HG03045 (cell line): Measurements from ENCODE around the gene IFT88.

Experiments used
- ATAC-seq: cut with Tn5 transposase; IDR thresholded peaks from one replicate; pipeline ENCODE4 v1.9.1; 2021; ENCODE audit warnings: mild to moderate bottlenecking, moderate library complexity; ENCODE audit not compliant: unreplicated experiment

Gene IFT88

GRCh38 chr13:20714161-20714560 lies 147.2 kb downstream of the IFT88 start:
- ATAC-seq = no peak

GRCh38 chr13:20714563-20715329 lies 147.8 kb downstream of the IFT88 start:
- no peak for ATAC-seq

GRCh38 chr13:20715330-20715712 lies 148.4 kb downstream of the IFT88 start:
- ATAC-seq = no peak

- ATAC-seq = no peak
Measured at GRCh38 chr13:20716951-20717350, 150.0 kb downstream of the IFT88 start.

GRCh38 chr13:20717581-20718542 lies 150.9 kb downstream of the IFT88 start:
- no peak for ATAC-seq

GRCh38 chr13:20718958-20719566 lies 152.1 kb downstream of the IFT88 start:
- ATAC-seq = no peak

- ATAC-seq = no peak
Measured at GRCh38 chr13:20719783-20720182, 152.8 kb downstream of the IFT88 start.

- no peak for ATAC-seq
Measured at GRCh38 chr13:20720499-20720898, 153.5 kb downstream of the IFT88 start.

- no peak for ATAC-seq
Measured at GRCh38 chr13:20721058-20721453, 154.1 kb downstream of the IFT88 start.

GRCh38 chr13:20721454-20722357 lies 154.7 kb downstream of the IFT88 start:
- no peak for ATAC-seq

GRCh38 chr13:20727856-20728255 lies 160.9 kb downstream of the IFT88 start:
- ATAC-seq = no peak

- ATAC-seq = no peak
Measured at GRCh38 chr13:20728579-20729311, 161.8 kb downstream of the IFT88 start.

GRCh38 chr13:20729633-20730585 lies 163.0 kb downstream of the IFT88 start:
- no peak for ATAC-seq

- ATAC-seq = no peak
Measured at GRCh38 chr13:20738616-20739015, 171.7 kb downstream of the IFT88 start.

GRCh38 chr13:20740021-20740420 lies 173.1 kb downstream of the IFT88 start:
- ATAC-seq = no peak
